ENCODE data around the gene CIROP.
"Not testable (repeated sequence)": the region's sequence is repeated elsewhere in the genome, so short reads cannot be mapped to it uniquely, and the experiment has no call there.

The CIROP gene

DNA sequence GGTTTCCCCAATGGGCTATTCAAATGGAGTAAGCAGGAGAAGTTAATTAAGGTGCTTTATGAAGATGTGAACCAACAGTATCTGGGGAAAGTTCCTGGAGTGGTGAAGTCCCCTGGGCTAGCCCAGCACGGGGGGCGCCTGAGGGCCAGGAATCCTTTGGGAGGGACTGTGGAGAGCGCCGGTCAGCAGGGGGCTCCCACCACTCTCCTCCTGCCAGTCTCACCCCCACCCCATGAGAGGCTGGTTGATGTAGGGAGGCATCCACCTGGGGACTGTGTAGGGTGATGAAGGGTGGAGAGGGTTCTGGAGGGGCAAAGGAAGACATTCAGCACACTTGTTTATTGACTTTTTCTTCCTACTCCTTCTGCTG lies 9.9 kb upstream of the CIROP start:
- no peak for DNase-seq (ENCODE audit: low read depth)

DNA sequence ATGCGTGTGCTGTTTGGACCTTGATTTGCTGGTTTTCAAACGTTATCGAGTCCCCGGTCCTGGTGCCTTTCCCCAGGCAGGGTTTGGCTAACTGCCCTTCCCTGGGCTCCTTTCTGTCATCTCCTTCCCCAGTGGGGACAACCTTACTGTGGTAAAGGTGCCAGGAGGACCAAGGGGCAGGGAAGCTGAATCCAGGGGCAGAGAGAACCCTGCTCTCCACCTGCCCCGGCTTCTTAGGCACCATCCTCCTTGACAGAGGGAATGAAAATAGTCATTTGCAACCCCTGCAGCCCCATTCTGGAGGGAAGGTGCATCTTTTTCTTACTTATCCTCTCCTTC lies 9.3 kb upstream of the CIROP start:
- no peak for DNase-seq (ENCODE audit: low read depth)

DNA sequence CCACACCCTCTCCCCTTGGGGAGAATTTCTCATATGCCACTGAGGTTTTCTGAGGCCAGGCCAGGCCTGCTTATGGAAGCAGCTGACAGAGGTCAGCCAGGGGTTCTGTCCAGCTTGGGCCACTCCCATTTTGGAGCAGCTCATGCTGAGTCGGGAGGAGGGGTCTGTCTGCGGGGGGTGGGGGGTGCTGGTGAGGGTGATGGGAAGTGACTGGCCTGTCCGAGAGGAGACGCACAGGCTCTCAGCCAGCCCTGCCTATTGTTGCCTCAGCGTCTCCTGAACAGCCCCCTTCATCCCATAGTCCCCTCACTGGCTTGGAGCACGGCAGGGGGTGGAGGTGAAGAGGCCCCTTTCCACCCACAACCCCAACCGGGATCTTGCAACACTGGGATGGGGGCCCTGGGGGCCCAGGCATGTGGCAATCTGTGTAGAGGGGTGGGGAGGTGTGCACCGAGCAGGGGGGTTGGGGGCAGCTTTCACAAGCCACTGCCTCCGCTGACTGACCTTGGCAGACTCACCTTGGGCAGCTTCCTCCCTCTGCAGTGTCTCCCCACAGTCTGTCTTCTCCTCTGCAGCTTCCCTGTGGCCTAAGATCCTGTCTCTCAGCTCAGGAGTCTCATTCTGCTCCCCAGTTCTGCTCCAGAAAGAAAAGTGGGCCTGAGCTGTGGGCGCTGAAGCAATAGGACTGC lies 8.8 kb upstream of the CIROP start:
- DNase-seq (ENCODE audit: low read depth), result no peak

DNA sequence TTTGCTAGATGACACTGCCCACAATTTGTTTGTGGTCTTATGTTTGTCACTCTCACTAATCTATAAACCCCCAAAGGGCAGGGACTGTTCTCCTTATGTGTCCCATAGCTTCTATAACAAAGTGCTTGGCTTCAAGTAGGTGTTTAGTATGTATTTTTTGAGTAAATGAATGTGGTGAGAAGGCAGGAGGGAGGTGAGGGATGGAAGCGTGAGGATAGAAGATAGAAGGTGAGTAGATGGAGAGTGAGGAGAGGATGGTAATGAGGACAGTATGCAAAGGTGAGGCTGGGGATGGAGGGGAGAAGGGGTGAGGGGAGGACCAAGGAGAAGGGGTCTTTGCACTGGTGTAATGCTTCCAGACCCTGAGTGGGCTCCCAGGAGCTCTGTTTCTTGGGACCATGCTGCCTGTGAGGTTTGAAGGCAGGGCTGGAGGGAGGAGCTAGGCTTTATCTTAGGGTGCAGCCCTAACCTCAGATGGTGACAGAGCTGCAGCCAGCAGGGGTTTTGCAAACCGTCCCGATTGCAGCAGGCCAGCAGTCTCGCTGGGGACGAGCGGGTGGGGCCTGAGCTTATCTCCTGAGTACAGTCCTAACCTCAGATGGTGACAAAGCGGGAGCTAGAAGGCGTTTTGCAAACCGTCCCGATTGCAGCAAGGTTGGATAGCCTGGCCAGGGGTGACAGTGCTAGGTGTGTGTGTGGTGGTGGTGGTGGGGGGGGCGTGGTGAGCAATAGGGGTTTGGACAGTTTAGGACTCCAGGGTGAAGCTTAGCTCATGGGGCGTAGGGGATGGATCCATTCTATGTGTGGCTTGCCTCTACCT lies 7.8 kb upstream of the CIROP start:
- no peak for DNase-seq (ENCODE audit: low read depth)

DNA sequence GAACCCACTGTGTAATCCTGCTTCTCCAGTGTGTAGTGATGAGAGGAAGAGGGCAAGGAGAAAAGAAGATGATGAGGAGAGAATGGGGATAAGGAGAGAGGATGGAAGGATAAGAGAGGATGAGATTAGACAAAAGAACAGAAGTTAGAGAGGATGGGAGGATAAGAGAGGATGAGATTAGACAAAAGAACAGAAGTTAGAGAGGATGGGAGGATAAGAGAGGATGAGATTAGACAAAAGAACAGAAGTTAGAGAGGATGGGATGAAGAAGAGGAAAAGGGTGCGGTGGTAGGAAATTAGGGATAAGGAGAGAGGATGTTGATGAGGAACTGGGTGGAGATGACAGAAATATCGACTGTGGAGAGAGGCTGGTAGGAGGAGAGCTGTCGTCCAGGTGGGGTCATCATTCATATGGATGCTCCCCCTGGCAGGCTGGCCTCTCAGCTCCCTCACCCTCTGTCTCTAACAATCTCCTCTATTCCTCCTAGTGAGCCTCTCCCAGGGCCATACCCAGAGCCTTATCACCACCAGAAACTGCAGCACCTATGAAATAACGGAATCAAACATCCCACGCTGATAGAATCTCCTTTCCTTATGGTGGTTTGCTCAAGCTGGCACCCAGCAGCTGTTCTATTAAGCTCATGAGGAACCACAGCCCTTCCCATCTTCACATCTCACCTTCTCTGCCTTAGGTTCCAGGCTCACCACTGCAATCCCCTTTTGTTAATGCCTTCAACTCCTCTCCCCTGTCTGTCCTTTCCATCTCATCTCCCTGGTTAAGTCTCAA lies 6.0 kb upstream of the CIROP start:
- no peak for DNase-seq (ENCODE audit: low read depth)

DNA sequence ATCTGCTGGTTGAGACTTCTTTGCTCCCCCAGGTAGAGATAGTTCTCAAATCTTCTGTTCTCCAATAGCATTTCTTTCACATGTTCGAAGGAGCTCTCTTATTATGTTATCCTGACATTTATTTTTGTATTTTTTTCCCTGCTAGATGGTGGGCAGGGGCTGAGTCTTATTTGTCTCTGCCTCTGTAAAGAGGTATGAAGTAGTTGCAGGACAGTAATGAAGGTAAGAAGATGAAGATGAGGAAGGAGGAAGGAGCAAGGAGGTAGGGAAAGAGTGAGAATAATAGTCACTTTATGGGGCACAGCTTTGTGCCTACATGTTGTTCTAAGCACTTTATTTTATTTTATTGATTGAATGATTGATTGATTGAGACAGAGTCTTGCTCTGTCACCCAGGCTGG lies 5.0 kb upstream of the CIROP start:
- DNase-seq (ENCODE audit: low read depth), result no peak

DNA sequence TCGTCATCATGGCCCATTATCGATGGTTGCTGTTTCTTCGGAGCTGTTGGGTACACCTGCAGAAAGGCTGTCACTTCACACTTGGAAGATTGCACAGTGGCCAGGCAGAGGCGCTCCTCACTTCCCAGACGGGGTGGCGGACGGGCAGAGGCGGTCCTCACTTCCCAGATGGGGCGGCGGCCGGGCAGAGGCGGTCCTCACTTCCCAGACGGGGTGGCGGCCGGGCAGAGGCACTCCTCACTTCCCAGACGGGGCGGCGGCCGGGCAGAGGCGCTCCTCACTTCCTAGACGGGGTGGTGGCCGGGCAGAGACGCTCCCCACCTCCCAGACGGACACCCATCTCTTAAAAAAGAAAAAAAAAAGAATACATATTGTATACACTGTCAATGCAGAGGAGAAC lies 3.4 kb upstream of the CIROP start:
- DNase-seq (ENCODE audit: low read depth), result not testable (repeated sequence)

DNA sequence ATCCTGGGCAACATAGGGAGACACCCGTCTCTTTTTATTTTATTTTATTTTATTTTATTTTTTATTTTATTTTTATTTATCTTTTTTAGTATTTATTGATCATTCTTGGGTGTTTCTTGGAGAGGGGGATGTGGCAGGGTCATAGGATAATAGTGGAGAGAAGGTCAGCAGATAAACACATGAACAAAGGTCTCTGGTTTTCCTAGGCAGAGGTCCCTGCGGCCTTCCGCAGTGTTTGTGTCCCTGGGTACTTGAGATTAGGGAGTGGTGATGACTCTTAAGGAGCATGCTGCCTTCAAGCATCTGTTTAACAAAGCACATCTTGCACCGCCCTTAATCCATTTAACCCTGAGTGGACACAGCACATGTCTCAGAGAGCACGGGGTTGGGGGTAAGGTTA lies 2.8 kb upstream of the CIROP start:
- not testable (repeated sequence) for DNase-seq (ENCODE audit: low read depth)

DNA sequence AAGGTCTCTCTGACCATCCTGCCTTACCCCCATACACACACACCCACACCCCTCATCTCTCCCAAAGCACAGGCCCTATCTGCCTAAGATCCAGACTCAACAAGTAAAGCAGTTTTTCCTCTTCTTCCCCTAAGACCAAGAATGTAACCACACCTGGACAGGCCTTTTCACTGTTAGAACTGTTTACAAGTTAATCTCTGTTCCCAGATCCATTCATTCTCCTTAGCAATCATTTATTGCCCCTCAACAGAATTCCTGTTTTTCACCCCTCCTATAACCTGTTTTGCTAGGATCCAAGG lies 1.9 kb upstream of the CIROP start:
- no peak for DNase-seq (ENCODE audit: low read depth)

DNA sequence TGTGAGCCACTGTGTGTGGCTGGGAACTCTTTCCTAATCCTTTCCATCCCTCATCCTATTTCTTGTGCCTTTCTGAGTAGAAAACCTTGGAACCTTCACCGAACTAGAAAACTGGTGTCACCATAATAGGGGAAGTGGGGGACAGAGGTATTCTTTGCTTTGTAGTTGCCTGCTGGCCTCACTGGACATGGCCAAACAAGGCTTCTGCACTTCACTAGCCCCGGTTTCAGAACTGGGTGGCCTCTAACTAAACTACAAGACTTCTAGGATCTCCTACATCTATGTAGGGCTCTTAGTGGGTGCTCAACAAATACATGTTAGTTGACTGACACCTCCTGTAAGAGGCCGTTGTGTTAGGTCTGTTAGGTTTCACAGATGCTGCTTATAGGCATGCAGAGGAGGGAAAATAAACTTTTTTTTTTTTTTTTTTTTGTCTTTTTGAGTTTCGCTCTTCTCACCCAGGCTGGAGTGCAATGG lies 597 bp upstream of the CIROP start:
- no peak for DNase-seq (ENCODE audit: low read depth)

DNA sequence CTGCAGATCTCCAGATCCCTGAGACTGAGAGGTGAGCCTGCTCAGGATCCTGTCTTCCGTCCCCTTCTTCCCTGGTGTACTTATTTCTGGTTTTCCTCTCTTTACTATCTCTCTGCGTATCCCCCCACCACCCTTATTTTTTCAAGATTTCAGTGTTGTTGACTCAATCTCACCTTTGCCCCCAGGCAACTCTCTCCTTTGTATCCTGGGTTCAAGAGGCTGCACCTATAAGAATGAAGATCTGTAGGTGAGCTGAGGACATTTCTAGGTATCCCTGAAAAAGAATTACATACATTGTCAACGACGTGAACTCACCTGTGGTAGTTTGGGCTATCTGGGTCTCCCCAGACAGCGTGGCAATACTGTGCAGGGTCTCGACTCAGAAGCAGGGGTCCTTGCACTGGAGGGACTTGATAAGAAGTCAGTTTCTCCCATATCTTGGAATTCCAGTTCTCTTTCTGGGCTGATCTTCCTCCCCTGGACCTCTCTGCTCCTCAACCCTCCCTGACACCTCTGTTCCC lies 659 bp downstream of the CIROP start:
- no peak for DNase-seq (ENCODE audit: low read depth)

DNA sequence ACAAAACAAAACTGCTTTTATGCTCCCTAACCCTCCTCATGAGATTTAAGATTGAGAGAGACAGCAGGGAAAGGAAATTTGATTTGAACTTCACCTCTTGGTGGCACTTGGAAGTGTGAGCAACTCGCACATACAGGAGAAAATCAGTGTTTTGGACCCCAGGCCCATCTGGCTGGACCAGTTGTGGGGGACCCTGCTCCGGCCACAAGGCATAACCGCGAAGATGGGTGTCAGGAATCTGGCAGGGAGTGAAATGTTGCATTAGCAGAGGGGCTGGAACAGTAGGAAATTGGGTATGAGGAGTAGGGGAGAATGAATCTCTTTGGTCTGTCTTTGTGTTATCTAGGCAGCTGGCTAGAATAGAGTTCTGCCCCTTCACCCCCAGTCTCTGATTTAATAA lies 1.2 kb downstream of the CIROP start:
- no peak for DNase-seq (ENCODE audit: low read depth)

DNA sequence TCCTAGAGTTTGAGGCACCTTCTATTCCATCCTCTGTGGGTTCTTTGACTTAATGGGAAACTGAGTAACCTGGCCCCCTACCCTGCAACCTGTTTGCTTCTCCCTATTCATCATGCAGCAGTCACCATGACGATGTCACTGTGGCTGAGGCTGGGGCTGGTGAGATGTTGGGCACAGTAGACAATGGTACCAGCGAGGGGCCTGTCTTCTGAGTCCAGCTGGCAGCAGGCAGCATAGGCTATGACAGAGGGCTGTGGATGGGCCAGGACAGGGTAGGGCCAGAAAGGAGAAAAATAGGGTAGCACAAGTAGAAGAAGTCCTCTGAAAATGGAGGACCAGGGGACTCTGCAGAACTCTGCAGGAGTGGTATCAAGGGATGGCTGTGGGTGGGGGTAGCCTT lies 2.0 kb downstream of the CIROP start:
- no peak for DNase-seq (ENCODE audit: low read depth)

DNA sequence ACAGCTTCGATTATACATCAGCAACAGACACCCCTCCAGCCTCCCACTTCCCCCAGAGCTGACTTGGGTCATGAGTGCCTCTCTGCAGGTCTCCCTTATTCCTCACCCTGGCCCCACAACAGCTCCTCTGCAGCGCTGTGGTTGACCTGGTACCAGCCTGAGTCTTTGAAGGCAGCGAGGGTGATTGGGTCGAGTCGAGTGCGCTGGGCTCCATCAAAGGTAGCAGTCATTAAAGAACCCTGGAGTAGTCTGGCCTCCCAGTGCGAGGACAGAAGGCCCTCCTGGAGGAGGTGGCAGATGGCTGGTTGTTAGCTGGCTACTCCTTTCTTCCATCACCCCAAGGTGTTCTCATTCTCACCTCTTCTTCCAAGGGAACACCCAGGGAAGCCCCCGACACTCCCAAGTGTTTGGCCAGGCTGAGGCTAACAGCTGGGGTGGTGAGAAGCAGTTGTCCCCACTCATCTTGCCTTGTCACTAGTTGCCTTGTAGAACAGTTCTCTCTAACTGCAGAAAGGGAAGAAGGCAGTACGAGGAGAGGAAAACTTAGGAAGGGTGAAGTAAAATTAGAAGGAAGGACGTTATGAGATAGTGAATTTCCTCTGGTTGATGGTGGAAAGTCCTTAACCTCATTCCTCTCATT lies 2.7 kb downstream of the CIROP start:
- no peak for DNase-seq (ENCODE audit: low read depth)

DNA sequence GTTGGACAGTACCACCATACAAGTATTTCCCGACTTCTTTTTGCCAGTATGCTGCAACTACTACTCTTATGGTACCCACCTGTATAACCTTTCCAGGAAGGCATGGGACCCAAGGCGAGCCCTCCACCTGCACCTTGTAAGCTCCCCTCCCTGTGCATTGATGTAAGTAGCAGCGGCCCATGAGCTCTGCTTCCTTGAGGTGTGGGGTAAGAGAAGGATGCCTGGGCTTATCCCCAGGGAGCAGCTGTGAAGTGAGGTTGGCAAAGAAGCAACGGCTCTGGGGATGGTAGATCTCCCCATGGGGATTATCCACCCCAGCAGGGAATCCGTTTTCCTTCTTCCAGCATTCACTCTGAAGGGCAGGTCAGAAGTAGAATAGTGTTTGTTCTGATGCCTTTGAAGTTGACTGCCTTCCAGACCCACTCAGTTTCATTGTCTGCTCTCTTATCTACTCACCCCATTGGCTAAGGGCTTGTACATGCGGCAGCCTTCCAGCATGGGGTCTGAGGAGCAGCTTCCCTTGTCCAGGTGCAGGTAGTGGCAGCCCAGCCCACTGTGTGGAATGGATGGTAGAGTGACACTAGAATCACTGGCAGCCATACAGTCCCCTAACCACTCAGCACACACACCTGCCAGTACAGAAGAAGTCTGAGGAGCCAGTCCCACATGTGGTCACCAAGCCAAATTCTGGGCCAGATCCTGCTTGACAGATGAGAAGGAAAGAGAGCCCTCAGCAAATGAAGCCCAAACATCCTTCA lies 3.4 kb downstream of the CIROP start:
- DNase-seq (ENCODE audit: low read depth), result no peak

DNA sequence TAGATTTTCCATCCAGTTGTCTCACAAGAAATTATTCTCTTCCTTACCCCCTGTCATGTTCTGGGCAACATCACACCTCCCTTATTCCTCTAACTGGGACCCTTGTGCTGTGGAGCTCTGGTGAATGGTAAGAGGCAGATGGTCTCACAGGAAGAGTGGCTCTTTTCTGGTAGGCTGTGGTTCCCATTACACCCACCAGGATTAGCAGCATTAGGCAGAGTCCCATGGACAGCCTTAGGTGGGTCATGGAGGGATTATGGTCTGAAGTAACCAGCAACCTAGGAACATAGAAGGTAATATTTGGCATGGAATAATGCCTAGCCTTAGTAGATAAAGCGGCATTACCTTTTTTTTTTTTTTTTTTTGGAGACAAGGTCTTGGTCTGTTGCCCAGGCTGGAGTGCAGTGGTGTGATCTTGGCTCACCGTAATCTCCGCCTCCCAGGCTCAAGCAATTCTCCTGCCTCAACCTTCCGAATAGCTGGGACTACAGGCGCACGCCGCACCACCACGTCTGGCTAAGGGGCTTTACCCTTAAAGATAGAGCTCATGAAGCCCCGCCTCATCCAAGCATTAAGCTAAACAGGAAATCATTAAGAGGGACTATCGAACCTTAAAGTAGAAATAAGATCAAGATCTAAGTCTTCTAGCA lies 5.5 kb downstream of the CIROP start:
- no peak for DNase-seq (ENCODE audit: low read depth)

DNA sequence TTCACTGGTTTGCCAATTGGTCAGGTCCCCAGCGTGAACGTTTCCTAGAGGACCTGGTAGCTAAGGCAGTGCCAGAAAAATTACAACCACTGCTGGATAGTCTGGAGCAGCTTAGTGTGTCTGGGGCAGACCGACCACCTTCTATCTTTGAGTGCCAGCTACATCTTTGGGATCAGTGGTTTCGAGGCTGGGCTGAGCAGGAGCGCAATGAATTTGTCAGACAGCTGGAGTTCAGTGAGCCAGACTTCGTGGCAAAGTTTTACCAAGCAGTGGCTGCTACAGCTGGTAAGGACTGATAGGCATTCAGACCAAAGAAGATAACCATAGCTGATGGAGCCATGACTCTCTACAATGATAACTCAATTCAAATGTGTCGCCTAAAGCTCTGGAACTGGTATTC lies 7.0 kb downstream of the CIROP start:
- DNase-seq (ENCODE audit: low read depth), result no peak

DNA sequence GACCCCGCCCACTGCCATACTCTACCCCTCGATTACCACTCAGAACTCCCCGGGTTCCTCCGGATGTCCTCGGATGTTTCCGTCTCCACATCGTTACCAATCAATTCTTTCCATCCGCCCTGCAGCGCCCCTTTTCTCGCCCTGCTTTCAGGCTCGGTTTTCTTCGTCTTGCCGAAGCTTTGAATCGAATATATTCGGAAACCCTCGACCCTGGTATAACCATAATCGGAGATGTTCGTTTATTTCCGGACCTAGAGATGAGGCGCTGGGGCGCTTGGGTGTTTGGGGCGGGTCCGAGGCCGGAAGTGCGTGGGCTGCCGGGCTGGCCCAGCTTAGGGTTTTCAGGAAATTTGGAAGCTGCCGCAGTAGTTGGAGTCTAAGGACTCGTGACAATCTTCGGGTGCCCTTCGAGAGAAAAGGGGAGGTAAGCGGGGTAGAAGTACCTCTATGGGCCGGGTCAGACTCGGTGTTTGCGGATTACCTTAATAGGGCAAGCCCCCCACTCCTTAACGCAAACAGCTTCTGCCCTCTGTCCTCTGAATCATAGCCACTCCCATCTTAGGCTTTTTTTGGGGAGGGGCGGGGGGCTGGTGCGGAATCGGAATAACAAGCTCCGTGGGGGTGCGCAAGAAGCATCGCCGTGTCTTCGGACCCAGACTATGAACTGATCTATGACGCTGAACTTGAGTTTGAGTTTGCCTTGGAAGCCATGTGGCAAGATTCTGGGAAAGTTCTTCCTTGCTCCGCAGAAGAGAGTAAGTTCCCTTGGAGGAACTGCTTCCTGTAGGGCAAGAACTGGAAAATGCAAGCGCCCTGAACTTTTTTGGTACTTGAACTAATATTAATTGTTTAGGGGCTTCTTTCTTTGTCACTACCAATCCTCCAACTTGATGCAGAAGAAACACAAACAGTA lies 9.3 kb downstream of the CIROP start, which contains the start of gene C14orf119:
TSS of gene C14orf119 (plus strand) at position 310 of the 913 bp plus-strand sequence. CDS start 2,154 bp downstream, outside the sequence.
- peak; percentile 97 for DNase-seq (ENCODE audit: low read depth)

DNA sequence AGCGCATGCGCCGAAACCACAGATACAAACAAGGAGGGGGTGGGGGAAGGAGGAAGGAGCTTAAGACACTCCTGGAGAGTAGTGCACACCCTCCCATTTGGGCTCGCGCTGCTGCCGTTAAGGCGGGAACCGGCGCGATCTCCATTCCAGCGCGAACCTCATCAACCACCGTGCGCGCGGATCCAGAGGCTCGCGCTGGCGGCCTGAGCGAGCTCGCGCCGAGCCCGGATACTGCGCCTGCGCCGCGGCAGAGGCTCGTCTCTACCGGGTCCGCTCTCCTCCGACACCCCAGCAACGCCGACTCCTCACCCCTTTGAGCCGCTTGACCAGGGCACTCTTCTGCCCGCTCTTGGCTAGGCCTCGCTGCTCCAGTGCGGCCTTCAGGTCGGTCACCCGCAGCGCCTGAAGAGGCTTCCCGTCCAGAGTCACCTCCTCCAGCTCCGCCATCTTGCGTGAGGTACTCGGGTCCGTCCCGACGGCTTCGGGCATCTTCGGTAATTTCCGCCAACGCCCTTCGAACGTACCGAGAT lies 10.1 kb downstream of the CIROP start, which contains the start of gene ACIN1:
TSS of gene ACIN1 (minus strand) at position 471 of the 530 bp plus-strand sequence. CDS start at position 447, 24 bp downstream.
- peak; percentile 71 for DNase-seq (ENCODE audit: low read depth)
